Smooth muscle cell (in vitro differentiated cells): ENCODE data around the gene C1orf94. TPM values are rescaled to one million over a fixed set of nuclear protein-coding genes. Genes with fewer than 3 reads are reported as not detected.

Experiments used
- DNase-seq: peaks from one replicate; lab custom pipeline; 2025; ENCODE audit not compliant: unreplicated experiment; lab: John Stamatoyannopoulos, UW
- H2AFZ ChIP-seq: fragments of 200-600 bp; sonication (generic); 2 replicates; pipeline ENCODE4 v1.6.0; 2016; ENCODE audit warnings: antibody characterized with exemption, low read depth, mild to moderate bottlenecking
- H3F3A ChIP-seq: fragments of 200-600 bp; sonication (generic); 2 replicates; pipeline ENCODE4 v1.6.0; 2017; ENCODE audit warnings: antibody characterized with exemption, low read depth
- H3K27ac ChIP-seq: fragments of 200-600 bp; sonication (generic); 2 replicates; pipeline ENCODE4 v1.5.1; 2016; ENCODE audit warnings: low read depth, mild to moderate bottlenecking
- H3K27me3 ChIP-seq: fragments of 200-600 bp; sonication (generic); 2 replicates; pipeline ENCODE4 v1.6.1; 2016; ENCODE audit warnings: low read depth, mild to moderate bottlenecking
- H3K36me3 ChIP-seq: fragments of 200-600 bp; sonication (generic); 2 replicates; pipeline ENCODE4 v1.5.1; 2016; ENCODE audit warnings: low read depth
- H3K4me1 ChIP-seq: fragments of 200-600 bp; sonication (generic); 2 replicates; pipeline ENCODE4 v1.5.1; 2016; ENCODE audit warnings: low read depth
- H3K4me2 ChIP-seq: fragments of 200-600 bp; sonication (generic); 2 replicates; pipeline ENCODE4 v1.6.0; 2016; ENCODE audit warnings: mild to moderate bottlenecking
- H3K4me3 ChIP-seq: fragments of 200-600 bp; sonication (generic); 2 replicates; pipeline ENCODE4 v1.5.1; 2016; ENCODE audit warnings: mild to moderate bottlenecking
- H3K79me2 ChIP-seq: fragments of 200-600 bp; sonication (generic); 2 replicates; pipeline ENCODE4 v1.6.0; 2016; ENCODE audit warnings: low read depth, mild to moderate bottlenecking
- H3K9ac ChIP-seq: fragments of 200-600 bp; sonication (generic); 2 replicates; pipeline ENCODE4 v1.6.0; 2016; ENCODE audit warnings: low read depth
- H3K9me3 ChIP-seq: fragments of 200-600 bp; sonication (generic); replicated peaks from 2 replicates; pipeline ENCODE4 v1.5.1; 2016; ENCODE audit warnings: low read depth
- H4K20me1 ChIP-seq: fragments of 200-600 bp; sonication (generic); 2 replicates; pipeline ENCODE4 v1.6.0; 2016; ENCODE audit warnings: low read depth
- CTCF ChIP-seq: fragments of 200-600 bp; sonication (generic); IDR thresholded peaks from 2 replicates; pipeline ENCODE4 v1.5.1; 2017; ENCODE audit warnings: borderline replicate concordance, mild to moderate bottlenecking, antibody characterized with exemption; ENCODE audit not compliant: insufficient read depth, poor library complexity, severe bottlenecking
- WGBS: methylation state at CpG from one replicate; pipeline ENCODE4 v1.1.7; 2016; ENCODE audit warnings: low lambda C conversion rate; 5-methylcytosine and 5-hydroxymethylcytosine counted together
- polyA plus RNA-seq: library from polyadenylated mRNA; unstranded; fragments of >200 nt; fragmentation: Nextera tagmentation; extraction: Ambion mirVana; gene quantifications from 2 replicates; pipeline ENCODE4 v1.2.1, GENCODE V29; 2016
- total RNA-seq: library from RNA; depleted of rRNA; stranded (reverse); fragments of >200 nt; gene quantifications from 2 replicates; pipeline ENCODE4 v1.2.3, GENCODE V29; 2014

C1orf94 gene
- total and polyA plus RNA-seq, 2 experiments from 2014 or later = not detected

- Histone ChIP-seq H3K4me1 (no peaks in the 10 kb centered on the region), H3K27ac (no peak overlapping the region), H3K79me2 (no peaks in the 10 kb centered on the region), H4K20me1 (no peaks in the 10 kb centered on the region), H3K36me3 (no peaks in the 10 kb centered on the region), H3K4me2 (no peak overlapping the region), H3K4me3 (no peak overlapping the region), H3K27me3 (no peaks in the 10 kb centered on the region), H3K9ac (no peak overlapping the region), H3F3A (no peaks in the 10 kb centered on the region), H2AFZ (no peak overlapping the region), H3K9me3 (no peaks in the 10 kb centered on the region)
- 87% methylated on average over 3 of the region's 3 CpGs for WGBS
- no peak for TF ChIP-seq CTCF
- no peak for DNase-seq
Measured at GRCh38 chr1:34137411-34137810, 39.3 kb upstream of the C1orf94 start.

GRCh38 chr1:34140011-34140676 lies 36.6 kb upstream of the C1orf94 start:
- 57% methylated on average over 7 of the region's 7 CpGs for WGBS
- no peak overlapping the region for H3K27ac ChIP-seq
- H3K9ac ChIP-seq = no peak overlapping the region
- no peak overlapping the region for H2AFZ ChIP-seq
- H4K20me1 ChIP-seq = no peaks in the 10 kb centered on the region
- no peaks in the 10 kb centered on the region for H3K79me2 ChIP-seq
- no peak overlapping the region for H3K4me3 ChIP-seq
- no peaks in the 10 kb centered on the region for H3F3A ChIP-seq
- no peak overlapping the region for H3K4me2 ChIP-seq
- no peaks in the 10 kb centered on the region for H3K27me3 ChIP-seq
- H3K9me3 ChIP-seq = no peaks in the 10 kb centered on the region
- no peak for TF ChIP-seq CTCF
- H3K4me1 ChIP-seq = no peaks in the 10 kb centered on the region
- no peak for DNase-seq
- no peaks in the 10 kb centered on the region for H3K36me3 ChIP-seq

GRCh38 chr1:34143975-34144374 lies 32.7 kb upstream of the C1orf94 start:
- WGBS = 84% methylated on average over 2 of the region's 2 CpGs
- Histone ChIP-seq H4K20me1 (no peaks in the 10 kb centered on the region), H3K9me3 (no peaks in the 10 kb centered on the region), H2AFZ (no peak overlapping the region), H3K4me1 (peaks cover 3% of the 10 kb centered on the region), H3K36me3 (no peaks in the 10 kb centered on the region), H3K4me2 (no peak overlapping the region), H3K4me3 (no peak overlapping the region), H3K27ac (no peak overlapping the region), H3K79me2 (no peaks in the 10 kb centered on the region), H3K27me3 (no peaks in the 10 kb centered on the region), H3F3A (no peaks in the 10 kb centered on the region), H3K9ac (no peak overlapping the region)
- no peak for TF ChIP-seq CTCF
- no peak for DNase-seq

DNA sequence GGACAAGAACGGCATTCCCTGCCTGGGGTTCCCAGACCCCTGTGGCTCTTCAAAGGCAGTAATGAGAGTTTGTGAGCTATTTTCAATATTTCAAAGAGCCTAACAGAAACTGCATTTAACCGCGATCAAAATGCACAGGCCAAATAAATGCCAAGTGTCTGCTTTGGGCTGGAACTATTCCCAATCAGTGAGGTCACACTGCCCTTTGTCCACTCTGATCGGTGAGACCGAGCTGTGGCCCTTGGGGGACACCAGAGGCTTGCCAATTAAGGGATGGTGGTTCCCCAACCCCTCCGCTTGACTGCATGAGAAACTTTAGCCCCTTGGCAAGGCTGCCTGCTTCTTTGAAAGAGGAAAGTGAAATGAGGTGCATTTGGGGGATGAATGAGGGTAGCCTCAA lies 31.9 kb upstream of the C1orf94 start:
- H3K9me3 ChIP-seq = no peaks in the 10 kb centered on the region
- H3K9ac ChIP-seq = no peak overlapping the region
- 93% methylated on average over 6 of the region's 6 CpGs for WGBS
- no peak overlapping the region for H2AFZ ChIP-seq
- H3K27ac ChIP-seq = no peak overlapping the region
- no peak overlapping the region for H3K4me3 ChIP-seq
- H3K4me1 ChIP-seq = peaks cover 7% of the 10 kb centered on the region
- H3K36me3 ChIP-seq = no peaks in the 10 kb centered on the region
- no peak for DNase-seq
- no peaks in the 10 kb centered on the region for H3K79me2 ChIP-seq
- H3F3A ChIP-seq = no peaks in the 10 kb centered on the region
- H3K27me3 ChIP-seq = no peaks in the 10 kb centered on the region
- no peak overlapping the region for H3K4me2 ChIP-seq
- no peak for TF ChIP-seq CTCF
- no peaks in the 10 kb centered on the region for H4K20me1 ChIP-seq
